GM12873 (cell line): ENCODE results near the gene POLL.

Experiments used
- TF ChIP-seq, protein P1 (sequence below): IDR thresholded peaks from 2 replicates; pipeline ENCODE4 v1.5.1; 2012; ENCODE audit warnings: low read depth, mild to moderate bottlenecking, moderate library complexity, low read length, control low read depth; ENCODE audit not compliant: insufficient read depth; ENCODE audit errors: missing control alignments

POLL gene

DNA sequence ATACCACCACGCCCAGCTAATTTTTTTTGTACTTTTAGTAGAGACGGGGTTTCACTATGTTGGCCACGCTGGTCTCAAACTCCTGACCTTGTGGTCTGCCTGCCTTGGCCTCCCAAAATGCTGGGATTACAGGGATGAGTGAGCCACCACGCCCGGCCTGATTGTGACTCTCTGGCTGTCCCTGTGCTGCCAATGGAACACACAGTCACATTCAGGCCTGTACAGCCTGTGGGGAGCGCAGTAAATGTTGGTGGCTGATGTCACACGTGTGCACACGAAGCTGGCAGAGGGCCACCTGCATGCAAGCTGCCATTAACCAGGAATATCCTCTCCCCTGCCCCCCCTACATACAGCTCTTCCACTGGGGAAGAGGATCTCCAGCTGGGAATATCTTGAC, 22.1 kb downstream of the POLL start:
- TF ChIP-seq, protein P1, sequence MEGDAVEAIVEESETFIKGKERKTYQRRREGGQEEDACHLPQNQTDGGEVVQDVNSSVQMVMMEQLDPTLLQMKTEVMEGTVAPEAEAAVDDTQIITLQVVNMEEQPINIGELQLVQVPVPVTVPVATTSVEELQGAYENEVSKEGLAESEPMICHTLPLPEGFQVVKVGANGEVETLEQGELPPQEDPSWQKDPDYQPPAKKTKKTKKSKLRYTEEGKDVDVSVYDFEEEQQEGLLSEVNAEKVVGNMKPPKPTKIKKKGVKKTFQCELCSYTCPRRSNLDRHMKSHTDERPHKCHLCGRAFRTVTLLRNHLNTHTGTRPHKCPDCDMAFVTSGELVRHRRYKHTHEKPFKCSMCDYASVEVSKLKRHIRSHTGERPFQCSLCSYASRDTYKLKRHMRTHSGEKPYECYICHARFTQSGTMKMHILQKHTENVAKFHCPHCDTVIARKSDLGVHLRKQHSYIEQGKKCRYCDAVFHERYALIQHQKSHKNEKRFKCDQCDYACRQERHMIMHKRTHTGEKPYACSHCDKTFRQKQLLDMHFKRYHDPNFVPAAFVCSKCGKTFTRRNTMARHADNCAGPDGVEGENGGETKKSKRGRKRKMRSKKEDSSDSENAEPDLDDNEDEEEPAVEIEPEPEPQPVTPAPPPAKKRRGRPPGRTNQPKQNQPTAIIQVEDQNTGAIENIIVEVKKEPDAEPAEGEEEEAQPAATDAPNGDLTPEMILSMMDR, result no peak

DNA sequence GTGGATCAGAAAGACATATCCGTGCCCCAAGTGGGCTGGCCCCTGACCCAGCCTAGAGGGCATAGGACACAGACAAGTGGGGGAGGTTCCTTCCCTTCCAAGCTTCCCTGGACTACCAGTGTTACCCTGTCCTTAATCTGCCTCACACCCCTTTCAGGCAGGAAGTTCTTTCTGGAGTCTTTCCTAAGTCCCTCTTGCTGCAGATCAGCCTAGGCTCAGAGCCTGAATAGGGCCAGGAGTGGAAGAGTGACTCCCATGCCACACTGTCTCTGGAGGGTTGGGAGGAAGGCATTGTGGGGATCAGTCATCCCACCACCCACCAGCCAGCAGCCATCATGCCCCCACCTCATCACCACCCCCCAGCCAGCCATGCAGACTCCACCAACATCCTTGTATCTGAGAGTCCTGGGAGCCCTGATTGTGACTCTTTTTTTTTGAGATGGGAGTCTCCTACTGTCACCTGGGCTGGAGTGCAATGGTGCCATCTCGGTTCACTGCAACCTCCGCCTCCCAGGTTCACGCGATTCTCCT, 22.6 kb downstream of the POLL start:
- TF ChIP-seq, protein P1, result no peak

DNA sequence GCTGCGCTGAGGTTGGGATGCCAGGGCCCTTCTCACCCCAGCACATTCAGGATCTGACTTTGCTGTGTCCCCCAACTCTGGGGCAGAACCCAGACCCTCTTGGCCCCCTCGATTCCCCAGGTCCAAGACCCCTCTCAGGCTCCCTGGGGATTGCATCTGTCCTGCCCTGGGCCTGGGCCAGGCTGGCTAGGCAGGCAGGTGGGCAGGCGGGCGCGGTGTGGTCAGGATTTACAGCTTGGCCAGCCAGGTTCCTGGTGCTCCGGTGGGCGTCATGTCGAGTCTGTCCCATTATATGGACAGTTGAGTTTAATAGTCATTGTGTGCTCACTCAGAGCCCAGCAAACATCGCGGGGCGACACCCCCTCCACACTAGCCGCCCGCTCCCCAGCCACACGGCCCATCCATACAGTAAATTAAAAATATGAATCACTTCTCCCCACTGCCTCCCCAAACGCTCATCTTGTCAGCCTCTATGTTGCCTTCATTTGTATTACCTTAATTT, 23.5 kb downstream of the POLL start:
- TF ChIP-seq, protein P1, result no peak

DNA sequence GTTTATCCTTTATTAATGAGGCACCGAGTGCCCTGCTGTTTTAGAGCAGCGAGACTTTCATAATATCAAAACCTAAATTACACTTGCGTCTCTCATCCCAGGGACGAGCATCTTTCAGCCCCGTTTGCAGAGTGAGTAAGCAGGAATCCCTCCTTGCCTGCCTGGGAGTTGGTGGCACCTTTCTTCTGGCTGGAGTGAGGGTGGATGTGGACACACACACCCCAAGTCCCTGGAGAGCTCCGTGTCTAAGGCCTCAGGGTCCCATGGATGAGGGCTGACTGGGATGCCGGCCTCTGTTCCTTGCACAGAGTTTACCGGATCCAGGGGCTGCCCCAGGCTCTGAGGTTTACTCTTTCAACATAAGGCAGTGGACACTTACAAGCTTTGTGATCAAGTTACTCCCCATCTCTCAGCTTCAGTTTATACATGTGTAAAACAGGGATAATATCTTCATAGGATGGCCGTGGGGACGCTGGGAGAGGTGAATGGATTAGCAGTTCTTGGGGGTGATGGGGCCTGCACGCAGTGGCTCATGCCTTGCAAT, 24.5 kb downstream of the POLL start:
- TF ChIP-seq, protein P1, result no peak

DNA sequence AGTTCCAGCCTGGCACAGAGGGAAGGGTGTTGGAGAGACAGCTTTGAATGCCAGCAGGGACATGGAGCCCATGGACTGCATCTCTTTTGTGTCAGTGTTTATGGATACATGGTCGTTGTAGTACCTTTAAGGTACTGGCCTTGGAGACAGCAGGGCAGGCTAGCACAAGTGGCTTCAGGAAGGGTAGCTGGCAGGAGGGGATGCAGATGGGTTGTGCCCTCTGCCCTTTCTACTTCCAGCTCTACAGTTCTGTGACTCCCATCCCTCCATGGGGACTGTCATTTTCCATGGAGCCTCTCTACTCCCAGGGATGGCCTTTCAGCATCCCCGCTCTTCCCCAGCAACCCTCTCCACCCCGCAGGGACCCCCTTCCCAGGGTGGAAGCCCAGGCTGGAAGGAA, 25.1 kb downstream of the POLL start:
- TF ChIP-seq, protein P1, result no peak

DNA sequence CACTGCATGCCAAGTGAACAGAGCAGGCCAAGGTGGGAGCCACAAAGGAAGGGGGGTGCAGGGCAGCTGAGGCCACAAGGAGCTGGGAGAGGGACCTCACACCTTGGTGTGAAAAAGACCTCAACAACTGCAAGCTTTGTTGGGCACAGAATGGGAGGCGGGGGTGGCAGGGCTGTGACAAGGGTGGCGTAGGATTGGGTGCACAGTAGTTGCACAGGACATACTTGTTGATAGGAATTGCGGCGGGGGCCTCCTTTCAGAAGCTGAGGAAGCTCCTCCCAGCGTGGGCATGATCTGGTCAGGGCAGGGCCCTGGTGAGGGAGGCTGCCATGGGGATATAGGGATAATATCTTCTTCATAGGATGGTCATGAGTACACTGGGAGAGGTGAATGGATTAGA, 25.8 kb downstream of the POLL start:
- TF ChIP-seq, protein P1, result no peak

DNA sequence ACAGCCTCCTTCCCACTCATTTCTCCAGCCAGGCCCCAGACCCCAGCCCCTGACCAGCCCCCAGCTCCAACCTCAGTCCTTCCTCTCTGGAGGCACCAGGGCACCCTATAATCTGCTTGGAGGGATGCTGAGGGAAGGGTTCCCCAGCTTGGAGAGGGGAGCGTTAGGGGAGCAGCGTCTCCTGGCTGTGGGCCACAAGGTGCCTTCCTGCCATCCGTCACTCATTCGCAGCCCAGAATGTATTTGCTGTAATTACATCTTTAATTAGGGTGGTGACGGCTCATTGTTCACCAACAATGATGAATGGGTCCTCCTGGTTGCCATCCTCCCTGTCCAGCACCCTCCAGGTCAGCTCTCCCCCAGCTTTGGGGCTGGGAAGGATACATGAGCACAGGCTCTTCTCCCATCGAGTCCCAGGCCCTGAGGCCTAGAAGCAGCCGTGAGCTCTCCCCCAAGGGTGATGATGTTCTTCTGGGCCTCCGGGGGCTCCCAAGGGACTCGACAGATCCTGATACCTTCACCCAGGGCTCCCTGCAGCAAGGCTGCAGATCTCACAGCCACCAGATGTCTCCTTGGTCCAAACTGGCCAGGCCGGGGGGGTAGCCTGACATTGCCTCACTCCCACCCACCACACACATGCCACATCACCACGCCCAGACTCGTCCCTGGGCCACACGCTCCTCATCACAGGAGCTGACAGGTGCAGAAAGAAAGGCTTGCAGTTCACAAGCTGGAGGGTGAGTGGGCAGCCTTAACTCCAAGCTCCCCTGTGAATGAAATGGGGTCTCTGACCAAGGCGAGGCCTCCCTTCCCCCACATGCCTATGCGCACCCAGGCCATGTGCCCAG, 26.8 kb downstream of the POLL start:
- TF ChIP-seq, protein P1, result no peak
